Myocyte (in vitro differentiated cells): ENCODE data around the gene PPP3CA. TPM values are rescaled to one million over a fixed set of nuclear protein-coding genes. Genes with fewer than 3 reads are reported as not detected.

Source experiments
- DNase-seq: peaks from one replicate; pipeline ENCODE4 v3.0.0-alpha.2; 2012; ENCODE audit warnings: low read depth
- total RNA-seq: library from RNA; depleted of rRNA; stranded (reverse); fragments of >200 nt; gene quantifications from 2 replicates; pipeline ENCODE4 v1.2.3, GENCODE V29; 2014

Gene PPP3CA
- total RNA-seq, 1 donor from 2014 or later: 34.7 TPM

GRCh38 chr4:101218346-101218745 is 129.0 kb downstream of the PPP3CA start:
- no peak for DNase-seq

- DNase-seq: no peak
Measured at GRCh38 chr4:101217353-101218031, 129.8 kb downstream of the PPP3CA start.

- no peak for DNase-seq
Measured at GRCh38 chr4:101211146-101211553, 136.2 kb downstream of the PPP3CA start.

GRCh38 chr4:101210331-101210730 is 137.0 kb downstream of the PPP3CA start:
- DNase-seq: no peak

- DNase-seq: no peak
Measured at GRCh38 chr4:101208171-101208570, 139.2 kb downstream of the PPP3CA start.

- peak; percentile 41 for DNase-seq
Measured at GRCh38 chr4:101205916-101206315, 141.4 kb downstream of the PPP3CA start.

GRCh38 chr4:101201421-101201820 is 145.9 kb downstream of the PPP3CA start:
- DNase-seq: peak; percentile 26

- peak; percentile 27 for DNase-seq
Measured at GRCh38 chr4:101200561-101200960, 146.8 kb downstream of the PPP3CA start.

- peak; percentile 53 for DNase-seq
Measured at GRCh38 chr4:101199507-101200285, 147.6 kb downstream of the PPP3CA start.

- DNase-seq: no peak
Measured at GRCh38 chr4:101198682-101199339, 148.5 kb downstream of the PPP3CA start.

- DNase-seq: no peak
Measured at GRCh38 chr4:101197350-101197749, 150.0 kb downstream of the PPP3CA start.

GRCh38 chr4:101192244-101192643 is 155.1 kb downstream of the PPP3CA start:
- DNase-seq: no peak

- DNase-seq: peak; percentile 89
Measured at GRCh38 chr4:101191302-101192098, 155.8 kb downstream of the PPP3CA start.

GRCh38 chr4:101190751-101191150 is 156.6 kb downstream of the PPP3CA start:
- DNase-seq: no peak

GRCh38 chr4:101188906-101189305 is 158.4 kb downstream of the PPP3CA start:
- DNase-seq: no peak

- no peak for DNase-seq
Measured at GRCh38 chr4:101187841-101188240, 159.5 kb downstream of the PPP3CA start.

- DNase-seq: no peak
Measured at GRCh38 chr4:101186567-101187184, 160.7 kb downstream of the PPP3CA start.

- DNase-seq: no peak
Measured at GRCh38 chr4:101184668-101185067, 162.7 kb downstream of the PPP3CA start.

- DNase-seq: no peak
Measured at GRCh38 chr4:101183666-101184373, 163.5 kb downstream of the PPP3CA start.

GRCh38 chr4:101183221-101183620 is 164.1 kb downstream of the PPP3CA start:
- no peak for DNase-seq
